ENCODE measurements around the gene ALDH3B1.

The ALDH3B1 gene

GRCh38 chr11:67997475-67997921 is 12.6 kb upstream of the ALDH3B1 start:
- no peak for FAIRE-seq

GRCh38 chr11:67998150-67999045 is 11.7 kb upstream of the ALDH3B1 start:
- no peak for FAIRE-seq

GRCh38 chr11:67999201-67999629 is 10.9 kb upstream of the ALDH3B1 start:
- FAIRE-seq = no peak

- FAIRE-seq = no peak
Measured at GRCh38 chr11:67999704-68000103, 10.4 kb upstream of the ALDH3B1 start.

- no peak for FAIRE-seq
Measured at GRCh38 chr11:68002575-68002937, 7.6 kb upstream of the ALDH3B1 start.

GRCh38 chr11:68002938-68003845 is 6.9 kb upstream of the ALDH3B1 start:
- no peak for FAIRE-seq

- no peak for FAIRE-seq
Measured at GRCh38 chr11:68003846-68004550, 6.1 kb upstream of the ALDH3B1 start, which contains the start of gene UNC93B1. UNC93B1 (minus strand) TSS chr11:68004097; CDS start chr11:68004043, 54 bp downstream.

GRCh38 chr11:68004551-68005335 is 5.4 kb upstream of the ALDH3B1 start:
- FAIRE-seq = no peak

GRCh38 chr11:68006606-68007166 is 3.4 kb upstream of the ALDH3B1 start:
- no peak for FAIRE-seq

- no peak for FAIRE-seq
Measured at GRCh38 chr11:68007498-68008380, 2.4 kb upstream of the ALDH3B1 start.

GRCh38 chr11:68008381-68009337 is 1.5 kb upstream of the ALDH3B1 start:
- FAIRE-seq = no peak

- no peak for FAIRE-seq
Measured at GRCh38 chr11:68009391-68010089, 587 bp upstream of the ALDH3B1 start.

- no peak for FAIRE-seq
Measured at GRCh38 chr11:68011051-68011943, 1.2 kb downstream of the ALDH3B1 start.

- no peak for FAIRE-seq
Measured at GRCh38 chr11:68012044-68012842, 2.1 kb downstream of the ALDH3B1 start.

- FAIRE-seq = no peak
Measured at GRCh38 chr11:68012843-68013610, 2.9 kb downstream of the ALDH3B1 start.
